HG03469 (cell line): ENCODE measurements around the gene GPR108.

Experiments used
- ATAC-seq: cut with Tn5 transposase; IDR thresholded peaks from one replicate; pipeline ENCODE4 v1.9.1; 2021; ENCODE audit warnings: mild to moderate bottlenecking, moderate library complexity, moderate number of reproducible peaks; ENCODE audit not compliant: unreplicated experiment

GPR108 gene

GRCh38 chr19:6708346-6708745 lies 29.0 kb downstream of the GPR108 start:
- ATAC-seq = no peak

GRCh38 chr19:6707658-6708018 lies 29.7 kb downstream of the GPR108 start:
- no peak for ATAC-seq

- no peak for ATAC-seq
Measured at GRCh38 chr19:6707011-6707657, 30.2 kb downstream of the GPR108 start.

GRCh38 chr19:6706633-6706958 lies 30.8 kb downstream of the GPR108 start:
- no peak for ATAC-seq

GRCh38 chr19:6705931-6706632 lies 31.3 kb downstream of the GPR108 start:
- ATAC-seq = no peak

GRCh38 chr19:6700586-6701316 lies 36.6 kb downstream of the GPR108 start:
- no peak for ATAC-seq

GRCh38 chr19:6699935-6700334 lies 37.4 kb downstream of the GPR108 start:
- ATAC-seq = no peak

- no peak for ATAC-seq
Measured at GRCh38 chr19:6697291-6697690, 40.1 kb downstream of the GPR108 start.

- no peak for ATAC-seq
Measured at GRCh38 chr19:6696239-6696820, 41.0 kb downstream of the GPR108 start.

GRCh38 chr19:6694147-6694815 lies 43.1 kb downstream of the GPR108 start:
- ATAC-seq = no peak

- ATAC-seq = no peak
Measured at GRCh38 chr19:6693681-6694080, 43.7 kb downstream of the GPR108 start.

GRCh38 chr19:6693056-6693471 lies 44.3 kb downstream of the GPR108 start:
- ATAC-seq = no peak

GRCh38 chr19:6692027-6692426 lies 45.4 kb downstream of the GPR108 start:
- ATAC-seq = no peak

GRCh38 chr19:6691342-6691741 lies 46.0 kb downstream of the GPR108 start:
- ATAC-seq = no peak

GRCh38 chr19:6690160-6690885 lies 47.1 kb downstream of the GPR108 start:
- no peak for ATAC-seq

GRCh38 chr19:6687114-6687513 lies 50.3 kb downstream of the GPR108 start:
- ATAC-seq = no peak

- ATAC-seq = no peak
Measured at GRCh38 chr19:6686628-6686975, 50.8 kb downstream of the GPR108 start.

GRCh38 chr19:6685962-6686627 lies 51.3 kb downstream of the GPR108 start:
- ATAC-seq = no peak

GRCh38 chr19:6685482-6685881 lies 51.9 kb downstream of the GPR108 start:
- no peak for ATAC-seq

GRCh38 chr19:6683971-6684370 lies 53.4 kb downstream of the GPR108 start:
- ATAC-seq = no peak
